ENCODE data around the gene PAPOLA.

- TF ChIP-seq CTCF (IDR thresholded peaks at IDR 0.05) (no peak), POLR2A (IDR thresholded peaks at IDR 0.05) (no peak)
These were observed 83.5 kb downstream of the PAPOLA start for GRCh38 chr14:96585672-96586013.

All from Peyer's patch (tissue), 4 donors.